Mucosa of descending colon (tissue), 3 donors: Measurements from ENCODE around the gene GOLT1B. TPM values are rescaled to one million over a fixed set of nuclear protein-coding genes. Genes with fewer than 3 reads are reported as not detected.

ENCODE experiments used
- ATAC-seq: fragments of 200-7000 bp; cut with Tn5 transposase; one replicate; pipeline ENCODE4 v1.9.1; 2020; ENCODE audit warnings: mild to moderate bottlenecking, moderate library complexity
- DNase-seq, 3 donors: peaks; one replicate each; pipeline ENCODE4 v3.0.0-alpha.2; 2020
- H3K36me3 ChIP-seq: fragments of 200-600 bp; one replicate; pipeline ENCODE4 v1.8.0; 2021; ENCODE audit warnings: low read depth, mild to moderate bottlenecking
- H3K4me1 ChIP-seq: fragments of 200-600 bp; one replicate; pipeline ENCODE4 v1.8.0; 2021; ENCODE audit warnings: low read depth, mild to moderate bottlenecking
- H3K4me3 ChIP-seq: fragments of 200-600 bp; one replicate; pipeline ENCODE4 v1.8.0; 2021; ENCODE audit warnings: mild to moderate bottlenecking
- H3K9me3 ChIP-seq: fragments of 200-600 bp; one replicate; pipeline ENCODE4 v1.8.0; 2021; ENCODE audit warnings: mild to moderate bottlenecking
- CTCF ChIP-seq: fragments of 200-600 bp; IDR thresholded peaks from one replicate; pipeline ENCODE4 v1.8.0; 2022; ENCODE audit warnings: antibody characterized with exemption, mild to moderate bottlenecking
- intact Hi-C, 2 donors: fragments of 100-400 bp; cut with DNase I in 1 of 2; cut with micrococcal nuclease in 1 of 2; formaldehyde crosslinking; loops; one replicate each; pipeline versions ENCODE4 v1.11.0 to v1.11.1; 2022; cut with DNase I, micrococcal nuclease
- total RNA-seq, 3 donors: library from RNA; stranded (reverse); fragmentation: NEBNext Ultra II Directional in 2 of 3; extraction: Animal tissue kit (Norgen Biotek cat#: 25700) in 2 of 3; gene quantifications; one replicate each; pipeline versions ENCODE4 v1.2.1 to v1.2.4, GENCODE V29; 2021 to 2023
- donor health status: DM: no; HTN: no; CAD: no; lungs with moderate emphysema.
- donor health status: DM: no; HTN: no; CAD: no.
- donor health status: DM: no; HTN: yes; CAD: no.

GOLT1B gene
- total RNA-seq, 3 donors from 2014 or later = 15.4 to 22.0 (median 21.5) TPM

GRCh38 chr12:21523148-21523547 is 21.6 kb downstream of the GOLT1B start:
- H3K9me3 ChIP-seq = no peaks in the 10 kb centered on the region
- H3K4me1 ChIP-seq = peaks cover 12% of the 10 kb centered on the region
- ATAC-seq (no peak), DNase-seq (no peak)
- no peaks in the 10 kb centered on the region for H3K36me3 ChIP-seq
- TF ChIP-seq CTCF = no peak
- H3K4me3 ChIP-seq = no peak overlapping the region
- intact Hi-C loops = no loop called here

GRCh38 chr12:21526053-21526452 is 24.5 kb downstream of the GOLT1B start, which contains the start of gene SPX:
Gene SPX (plus strand): TSS chr12:21526296. CDS start chr12:21526473, 177 bp downstream.
- intact Hi-C loops = no loop called here
- Histone ChIP-seq H3K4me3 (no peak within 1 kb of the TSS), H3K9me3 (no peaks in the 10 kb centered on the region), H3K36me3 (no peaks in the 10 kb centered on the region), H3K4me1 (peaks cover 13% of the 10 kb centered on the region)
- no peak for TF ChIP-seq CTCF
- DNase-seq (no peak), ATAC-seq (no peak)

GRCh38 chr12:21526721-21527345 is 25.2 kb downstream of the GOLT1B start:
- H3K4me1 ChIP-seq = peaks cover 13% of the 10 kb centered on the region
- no peaks in the 10 kb centered on the region for H3K36me3 ChIP-seq
- H3K4me3 ChIP-seq = no peak overlapping the region
- no peaks in the 10 kb centered on the region for H3K9me3 ChIP-seq
- ATAC-seq (no peak), DNase-seq (no peak)
- no peak for TF ChIP-seq CTCF
- intact Hi-C loops = no loop called here

GRCh38 chr12:21527451-21528180 is 26.0 kb downstream of the GOLT1B start:
- peaks cover 13% of the 10 kb centered on the region for H3K4me1 ChIP-seq
- no peak for TF ChIP-seq CTCF
- peak; percentile 94 for ATAC-seq
- H3K9me3 ChIP-seq = no peaks in the 10 kb centered on the region
- peak; percentile 12 to 54 (median 51) for DNase-seq
- intact Hi-C loops = no loop called here
- H3K4me3 ChIP-seq = no peak overlapping the region
- H3K36me3 ChIP-seq = no peaks in the 10 kb centered on the region

- H3K9me3 ChIP-seq = no peaks in the 10 kb centered on the region
- intact Hi-C loops = no loop called here
- TF ChIP-seq CTCF = no peak
- no peaks in the 10 kb centered on the region for H3K36me3 ChIP-seq
- ATAC-seq = no peak
- DNase-seq = no peak
- H3K4me1 ChIP-seq = peaks cover 13% of the 10 kb centered on the region
- H3K4me3 ChIP-seq = no peak overlapping the region
Observed at GRCh38 chr12:21528953-21529352, 27.4 kb downstream of the GOLT1B start.
